WTC11 (cell line): ENCODE data around the gene MESP2. TPM values are rescaled to one million over a fixed set of nuclear protein-coding genes. Genes with fewer than 3 reads are reported as not detected.

Experiments used
- ATAC-seq: fragments of 200-7000 bp; cut with Tn5 transposase; 2 replicates; pipeline ENCODE4 v1.10.0; 2021; ENCODE audit warnings: mild to moderate bottlenecking, moderate library complexity
- CTCF ChIA-PET: fragments of 300-600 bp; sonication (Branson Sonifier 250); formaldehyde crosslinking; loops from one replicate; lab custom pipeline; 2021; ENCODE audit warnings: antibody characterized with exemption; lab: Charles Lee
- POLR2A ChIA-PET: fragments of 350-600 bp; sonication (Branson Sonifier 250); formaldehyde crosslinking; loops from one replicate; lab custom pipeline; 2021; ENCODE audit warnings: antibody characterized with exemption; lab: Charles Lee
- DNase-seq: peaks from one replicate; pipeline ENCODE4 v3.0.0; 2021; ENCODE audit warnings: low spot score
- H3K27ac Mint-ChIP-seq: 2 replicates; pipeline ENCODE4 v1.8.0; 2021; ENCODE audit warnings: mixed read lengths
- H3K27me3 Mint-ChIP-seq: 2 replicates; pipeline ENCODE4 v1.8.0; 2021; ENCODE audit warnings: low read depth, mild to moderate bottlenecking, moderate library complexity, mixed read lengths
- H3K36me3 Mint-ChIP-seq: 2 replicates; pipeline ENCODE4 v1.8.0; 2021; ENCODE audit warnings: mixed read lengths
- H3K4me1 Mint-ChIP-seq: 2 replicates; pipeline ENCODE4 v1.8.0; 2022; ENCODE audit warnings: mixed read lengths
- H3K4me3 Mint-ChIP-seq: 2 replicates; pipeline ENCODE4 v1.8.0; 2021; ENCODE audit warnings: mild to moderate bottlenecking, moderate library complexity, mixed read lengths
- H3K9me3 Mint-ChIP-seq: 2 replicates; pipeline ENCODE4 v1.8.0; 2021; ENCODE audit warnings: mixed read lengths
- AFF4 ChIP-seq: sonication (generic); formaldehyde crosslinking; IDR thresholded peaks from 2 replicates; pipeline ENCODE4 v1.8.1; 2023; ENCODE audit warnings: mild to moderate bottlenecking, missing genetic modification reagents, borderline replicate concordance
- ATF3 ChIP-seq: sonication (generic); formaldehyde crosslinking; conservative IDR thresholded peaks from 2 replicates; pipeline ENCODE4 v1.8.1; 2022; ENCODE audit warnings: mild to moderate bottlenecking, missing genetic modification reagents
- ERG ChIP-seq: fragments of 250-450 bp; sonication (Bioruptor Pico); IDR thresholded peaks from 2 replicates; pipeline ENCODE4 v1.8.0; 2021; ENCODE audit warnings: mild to moderate bottlenecking
- NFATC4 ChIP-seq: fragments of 250-450 bp; sonication (Bioruptor Pico); IDR thresholded peaks from 2 replicates; pipeline ENCODE4 v1.9.0; 2021; ENCODE audit warnings: mild to moderate bottlenecking
- NFE2L1 ChIP-seq: sonication (generic); formaldehyde crosslinking; IDR thresholded peaks from 2 replicates; pipeline ENCODE4 v1.8.1; 2023; ENCODE audit warnings: missing genetic modification reagents
- NFYB ChIP-seq: sonication (generic); formaldehyde crosslinking; conservative IDR thresholded peaks from 2 replicates; pipeline ENCODE4 v1.8.0; 2022; ENCODE audit warnings: low read depth, missing genetic modification reagents
- OVOL2 ChIP-seq: fragments of 250-450 bp; sonication (Bioruptor Pico); IDR thresholded peaks from 2 replicates; pipeline ENCODE4 v1.9.0; 2021; ENCODE audit warnings: mild to moderate bottlenecking, borderline replicate concordance
- SMAD3 ChIP-seq: sonication (generic); formaldehyde crosslinking; IDR thresholded peaks from 2 replicates; pipeline ENCODE4 v1.8.0; 2022; ENCODE audit warnings: missing genetic modification reagents, mild to moderate bottlenecking, borderline replicate concordance
- SOX15 ChIP-seq: fragments of 250-450 bp; sonication (Bioruptor Pico); IDR thresholded peaks from 2 replicates; pipeline ENCODE4 v1.9.0; 2021; ENCODE audit warnings: mild to moderate bottlenecking
- TEAD1 ChIP-seq: sonication (generic); formaldehyde crosslinking; IDR thresholded peaks from 2 replicates; pipeline ENCODE4 v1.8.0; 2022; ENCODE audit warnings: mild to moderate bottlenecking, missing genetic modification reagents
- ZNF232 ChIP-seq: sonication (generic); formaldehyde crosslinking; IDR thresholded peaks from 2 replicates; pipeline ENCODE4 v1.8.0; 2022; ENCODE audit warnings: mild to moderate bottlenecking, missing genetic modification reagents
- ZNF425 ChIP-seq: fragments of 250-450 bp; sonication (Bioruptor Pico); conservative IDR thresholded peaks from 2 replicates; pipeline ENCODE4 v1.9.0; 2021; ENCODE audit warnings: mild to moderate bottlenecking
- ZNF671 ChIP-seq: fragments of 250-450 bp; sonication (Bioruptor Pico); IDR thresholded peaks from 2 replicates; pipeline ENCODE4 v1.8.0; 2021; ENCODE audit warnings: mild to moderate bottlenecking
- total RNA-seq: library from RNA; stranded (reverse); gene quantifications from 3 replicates; pipeline ENCODE4 v1.2.3, GENCODE V29; 2021
- TF ChIP-seq, protein P1 (sequence below): sonication (generic); formaldehyde crosslinking; IDR thresholded peaks from 2 replicates; pipeline ENCODE4 v1.8.1; 2022; ENCODE audit warnings: missing genetic modification reagents, borderline replicate concordance
- TF ChIP-seq, protein P2 (sequence below): sonication (generic); formaldehyde crosslinking; IDR thresholded peaks from 2 replicates; pipeline ENCODE4 v1.8.0; 2022; ENCODE audit warnings: mild to moderate bottlenecking, missing genetic modification reagents
- TF ChIP-seq, protein P3 (sequence below): fragments of 200-600 bp; IDR thresholded peaks from 2 replicates; pipeline ENCODE4 v1.8.0; 2022; ENCODE audit warnings: antibody characterized with exemption

The MESP2 gene
- total RNA-seq, 1 experiment from 2014 or later, result 0.68 TPM

DNA sequence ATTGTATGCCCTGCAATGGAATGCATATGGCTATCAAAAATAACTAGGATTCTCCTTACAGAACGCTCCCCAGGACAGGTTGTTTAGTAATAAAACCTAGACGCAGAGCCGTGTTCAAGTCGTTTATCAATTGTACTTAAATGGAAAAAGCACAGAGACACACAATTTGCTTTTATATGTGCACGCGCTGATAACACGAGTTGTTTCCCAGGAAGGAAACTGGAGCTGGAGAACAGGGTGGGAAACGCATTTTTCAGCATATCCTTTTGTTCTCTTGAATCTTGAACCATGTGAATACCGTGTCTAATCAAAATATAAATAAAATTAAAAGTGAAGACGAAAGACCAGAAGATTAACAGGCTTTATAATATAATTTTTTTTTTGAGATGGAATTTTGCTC is 42.2 kb downstream of the MESP2 start:
- TF ChIP-seq ZNF425 (CRISPR knock-in tag) (no peak), ZNF671 (CRISPR knock-in tag) (no peak)
- CTCF ChIA-PET, result no interaction called here
- no peak for DNase-seq

DNA sequence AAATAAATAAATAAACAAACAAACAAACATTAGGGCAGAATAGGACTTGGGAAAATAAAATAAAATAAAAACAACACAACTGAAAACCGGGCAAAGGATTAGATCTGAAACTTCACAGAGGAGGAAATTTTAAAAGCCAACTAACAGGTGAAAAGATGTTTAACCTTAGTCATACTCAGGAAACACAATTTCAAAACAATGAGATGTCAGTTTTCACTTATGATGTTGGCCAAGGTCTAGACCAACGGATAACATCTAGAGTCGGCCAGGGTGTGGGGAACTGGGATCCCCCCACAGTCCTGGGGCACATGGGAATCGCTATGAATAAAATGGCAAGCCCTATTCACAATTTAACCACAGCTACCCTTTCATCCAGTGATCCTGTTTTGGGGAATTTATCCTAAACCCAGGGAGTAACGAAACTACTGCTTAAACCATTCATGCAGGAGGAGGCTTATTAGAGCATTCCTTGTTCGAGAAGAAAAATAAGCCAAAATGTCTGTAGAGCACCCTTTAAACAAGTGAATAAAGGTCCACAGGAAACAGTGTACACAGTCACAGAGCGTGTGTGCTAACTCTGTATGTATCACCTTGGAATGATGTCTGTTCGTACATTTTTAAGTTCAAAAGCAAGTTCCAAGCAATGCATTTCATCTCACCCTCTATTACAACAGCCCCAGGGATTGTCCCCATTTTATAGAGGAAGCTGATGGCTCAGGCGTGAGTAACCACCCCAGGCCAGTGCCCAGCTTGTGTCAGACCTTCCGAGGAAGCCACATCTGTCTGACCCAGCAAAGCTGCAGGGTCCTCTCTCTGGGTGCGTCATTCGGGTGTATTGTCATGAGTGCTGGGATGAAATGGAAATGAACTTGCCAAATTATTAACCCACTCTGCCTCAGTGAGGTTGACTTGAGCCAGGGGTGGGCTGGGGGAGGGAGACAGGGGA is 44.8 kb downstream of the MESP2 start:
- H3K4me1 Mint-ChIP-seq, result 0 out of 2 replicates have a peak, but pooled peaks cover 7% of the 10 kb centered on the region
- TF ChIP-seq NFATC4 (CRISPR knock-in tag), result no peak
- TF ChIP-seq, protein P1, sequence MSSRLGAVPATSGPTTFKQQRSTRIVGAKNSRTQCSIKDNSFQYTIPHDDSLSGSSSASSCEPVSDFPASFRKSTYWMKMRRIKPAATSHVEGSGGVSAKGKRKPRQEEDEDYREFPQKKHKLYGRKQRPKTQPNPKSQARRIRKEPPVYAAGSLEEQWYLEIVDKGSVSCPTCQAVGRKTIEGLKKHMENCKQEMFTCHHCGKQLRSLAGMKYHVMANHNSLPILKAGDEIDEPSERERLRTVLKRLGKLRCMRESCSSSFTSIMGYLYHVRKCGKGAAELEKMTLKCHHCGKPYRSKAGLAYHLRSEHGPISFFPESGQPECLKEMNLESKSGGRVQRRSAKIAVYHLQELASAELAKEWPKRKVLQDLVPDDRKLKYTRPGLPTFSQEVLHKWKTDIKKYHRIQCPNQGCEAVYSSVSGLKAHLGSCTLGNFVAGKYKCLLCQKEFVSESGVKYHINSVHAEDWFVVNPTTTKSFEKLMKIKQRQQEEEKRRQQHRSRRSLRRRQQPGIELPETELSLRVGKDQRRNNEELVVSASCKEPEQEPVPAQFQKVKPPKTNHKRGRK (CRISPR knock-in tag), result no peak
- TF ChIP-seq SOX15 (CRISPR knock-in tag), result no peak
- no peak for TF ChIP-seq ZNF232 (CRISPR knock-in tag)
- TF ChIP-seq AFF4, result no peak
- TF ChIP-seq, protein P2, sequence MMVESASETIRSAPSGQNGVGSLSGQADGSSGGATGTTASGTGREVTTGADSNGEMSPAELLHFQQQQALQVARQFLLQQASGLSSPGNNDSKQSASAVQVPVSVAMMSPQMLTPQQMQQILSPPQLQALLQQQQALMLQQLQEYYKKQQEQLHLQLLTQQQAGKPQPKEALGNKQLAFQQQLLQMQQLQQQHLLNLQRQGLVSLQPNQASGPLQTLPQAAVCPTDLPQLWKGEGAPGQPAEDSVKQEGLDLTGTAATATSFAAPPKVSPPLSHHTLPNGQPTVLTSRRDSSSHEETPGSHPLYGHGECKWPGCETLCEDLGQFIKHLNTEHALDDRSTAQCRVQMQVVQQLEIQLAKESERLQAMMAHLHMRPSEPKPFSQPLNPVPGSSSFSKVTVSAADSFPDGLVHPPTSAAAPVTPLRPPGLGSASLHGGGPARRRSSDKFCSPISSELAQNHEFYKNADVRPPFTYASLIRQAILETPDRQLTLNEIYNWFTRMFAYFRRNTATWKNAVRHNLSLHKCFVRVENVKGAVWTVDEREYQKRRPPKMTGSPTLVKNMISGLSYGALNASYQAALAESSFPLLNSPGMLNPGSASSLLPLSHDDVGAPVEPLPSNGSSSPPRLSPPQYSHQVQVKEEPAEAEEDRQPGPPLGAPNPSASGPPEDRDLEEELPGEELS (CRISPR knock-in tag), result no peak
- TF ChIP-seq, protein P3, sequence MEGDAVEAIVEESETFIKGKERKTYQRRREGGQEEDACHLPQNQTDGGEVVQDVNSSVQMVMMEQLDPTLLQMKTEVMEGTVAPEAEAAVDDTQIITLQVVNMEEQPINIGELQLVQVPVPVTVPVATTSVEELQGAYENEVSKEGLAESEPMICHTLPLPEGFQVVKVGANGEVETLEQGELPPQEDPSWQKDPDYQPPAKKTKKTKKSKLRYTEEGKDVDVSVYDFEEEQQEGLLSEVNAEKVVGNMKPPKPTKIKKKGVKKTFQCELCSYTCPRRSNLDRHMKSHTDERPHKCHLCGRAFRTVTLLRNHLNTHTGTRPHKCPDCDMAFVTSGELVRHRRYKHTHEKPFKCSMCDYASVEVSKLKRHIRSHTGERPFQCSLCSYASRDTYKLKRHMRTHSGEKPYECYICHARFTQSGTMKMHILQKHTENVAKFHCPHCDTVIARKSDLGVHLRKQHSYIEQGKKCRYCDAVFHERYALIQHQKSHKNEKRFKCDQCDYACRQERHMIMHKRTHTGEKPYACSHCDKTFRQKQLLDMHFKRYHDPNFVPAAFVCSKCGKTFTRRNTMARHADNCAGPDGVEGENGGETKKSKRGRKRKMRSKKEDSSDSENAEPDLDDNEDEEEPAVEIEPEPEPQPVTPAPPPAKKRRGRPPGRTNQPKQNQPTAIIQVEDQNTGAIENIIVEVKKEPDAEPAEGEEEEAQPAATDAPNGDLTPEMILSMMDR, result no peak
- no peak for TF ChIP-seq TEAD1 (CRISPR knock-in tag)
- TF ChIP-seq SMAD3, result no peak
- no peak for TF ChIP-seq ATF3 (CRISPR knock-in tag)
- no peak for TF ChIP-seq OVOL2 (CRISPR knock-in tag)
- TF ChIP-seq NFE2L1 (CRISPR knock-in tag), result no peak
- no peak for TF ChIP-seq ERG (CRISPR knock-in tag)
- TF ChIP-seq NFYB, result no peak
- POLR2A ChIA-PET, result no interaction called here
- H3K36me3 Mint-ChIP-seq, result peaks cover 5% of the 10 kb centered on the region
- CTCF ChIA-PET, result interaction anchor here (0.7 kb wide), 2 partner anchors 11 to 54 kb away, joined by 3 read pairs; no protein-coding TSS in a partner anchor
- no peak overlapping the region for H3K27ac Mint-ChIP-seq
- DNase-seq (no peak), ATAC-seq (no peak)
- H3K27me3 Mint-ChIP-seq, result peaks cover 13% of the 10 kb centered on the region
- H3K4me3 Mint-ChIP-seq, result no peak overlapping the region
- H3K9me3 Mint-ChIP-seq, result peaks cover 6% of the 10 kb centered on the region

More for the DNA sequence above, 42.2 kb downstream of the MESP2 start:
- Mint-ChIP-seq H3K9me3 (peaks cover 10% of the 10 kb centered on the region), H3K27ac (no peak overlapping the region), H3K36me3 (peaks cover 10% of the 10 kb centered on the region), H3K4me3 (no peak overlapping the region), H3K4me1 (0 out of 2 replicates have a peak, but pooled peaks cover 3% of the 10 kb centered on the region), H3K27me3 (peaks cover 36% of the 10 kb centered on the region)
- ATAC-seq, result no peak
- POLR2A ChIA-PET, result no interaction called here
